Vagina (tissue), 2 donors: ENCODE measurements around the gene ASB4.

Experiments
- POLR2AphosphoS5 ChIP-seq, 2 donors: sonication (generic); formaldehyde crosslinking; IDR thresholded peaks; one replicate each; pipeline ENCODE4 v1.9.0; 2017; ENCODE audit warnings: antibody characterized with exemption in 2 of 2, mild to moderate bottlenecking in 2 of 2, low read depth in 1 of 2; ENCODE audit not compliant: insufficient read depth in 1 of 2
- TF ChIP-seq, protein P1 (sequence below), 3 experiments: fragments of 450-650 bp in 2 of 3; fragments of 200-600 bp in 1 of 3; sonication (generic) in 1 of 3; IDR thresholded peaks; one replicate each; pipeline ENCODE4 v1.5.1; 2017 to 2019; ENCODE audit warnings: antibody characterized with exemption in 3 of 3, mild to moderate bottlenecking in 2 of 3, moderate library complexity in 2 of 3

DNA sequence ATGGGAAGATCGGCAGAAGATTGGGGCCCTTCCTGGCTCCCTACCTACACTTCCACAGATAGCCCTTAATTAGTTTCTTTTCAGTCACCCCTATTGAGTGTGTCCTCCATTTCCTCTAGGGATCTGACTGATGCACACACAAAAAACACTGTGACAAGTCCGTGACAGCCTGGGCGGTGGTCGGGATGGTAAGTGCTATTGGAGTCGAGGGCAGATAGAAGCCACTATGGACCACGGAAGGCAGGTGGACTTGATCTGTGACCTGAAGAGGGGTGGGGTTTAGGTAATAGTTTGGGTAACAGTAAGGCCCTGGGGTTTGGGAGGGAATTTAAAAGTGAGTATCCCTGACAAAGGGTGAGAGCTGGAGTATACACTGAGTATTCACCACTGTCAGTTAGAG lies 57.6 kb downstream of the ASB4 start:
- no peak for TF ChIP-seq POLR2AphosphoS5 (IDR thresholded peaks at IDR 0.05; ENCODE audit: insufficient read depth in 1 of 2, low read depth in 1 of 2)
- TF ChIP-seq, protein P1, sequence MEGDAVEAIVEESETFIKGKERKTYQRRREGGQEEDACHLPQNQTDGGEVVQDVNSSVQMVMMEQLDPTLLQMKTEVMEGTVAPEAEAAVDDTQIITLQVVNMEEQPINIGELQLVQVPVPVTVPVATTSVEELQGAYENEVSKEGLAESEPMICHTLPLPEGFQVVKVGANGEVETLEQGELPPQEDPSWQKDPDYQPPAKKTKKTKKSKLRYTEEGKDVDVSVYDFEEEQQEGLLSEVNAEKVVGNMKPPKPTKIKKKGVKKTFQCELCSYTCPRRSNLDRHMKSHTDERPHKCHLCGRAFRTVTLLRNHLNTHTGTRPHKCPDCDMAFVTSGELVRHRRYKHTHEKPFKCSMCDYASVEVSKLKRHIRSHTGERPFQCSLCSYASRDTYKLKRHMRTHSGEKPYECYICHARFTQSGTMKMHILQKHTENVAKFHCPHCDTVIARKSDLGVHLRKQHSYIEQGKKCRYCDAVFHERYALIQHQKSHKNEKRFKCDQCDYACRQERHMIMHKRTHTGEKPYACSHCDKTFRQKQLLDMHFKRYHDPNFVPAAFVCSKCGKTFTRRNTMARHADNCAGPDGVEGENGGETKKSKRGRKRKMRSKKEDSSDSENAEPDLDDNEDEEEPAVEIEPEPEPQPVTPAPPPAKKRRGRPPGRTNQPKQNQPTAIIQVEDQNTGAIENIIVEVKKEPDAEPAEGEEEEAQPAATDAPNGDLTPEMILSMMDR (IDR thresholded peaks at IDR 0.05): no peak
